T1000 (cell line): ENCODE results near the gene CHEK1.

Experiments used
- DNase-seq: peaks from one replicate; lab custom pipeline; 2025; ENCODE audit warnings: mixed read lengths; lab: John Stamatoyannopoulos, UW

The CHEK1 gene

GRCh38 chr11:125626288-125626950, 1.5 kb downstream of the CHEK1 start:
- no peak for DNase-seq

GRCh38 chr11:125627236-125627910, 2.4 kb downstream of the CHEK1 start:
- no peak for DNase-seq

- no peak for DNase-seq
Measured at GRCh38 chr11:125637840-125638239, 12.9 kb downstream of the CHEK1 start.

- no peak for DNase-seq
Measured at GRCh38 chr11:125638315-125638714, 13.4 kb downstream of the CHEK1 start.

GRCh38 chr11:125645871-125646270, 20.9 kb downstream of the CHEK1 start:
- DNase-seq, result no peak

- DNase-seq, result no peak
Measured at GRCh38 chr11:125649465-125650166, 24.7 kb downstream of the CHEK1 start.

GRCh38 chr11:125662689-125663088, 37.7 kb downstream of the CHEK1 start:
- DNase-seq, result no peak

- no peak for DNase-seq
Measured at GRCh38 chr11:125663910-125664309, 38.9 kb downstream of the CHEK1 start.

GRCh38 chr11:125667151-125667550, 42.2 kb downstream of the CHEK1 start:
- DNase-seq, result no peak

- no peak for DNase-seq
Measured at GRCh38 chr11:125670172-125670571, 45.2 kb downstream of the CHEK1 start.

GRCh38 chr11:125671561-125671960, 46.6 kb downstream of the CHEK1 start:
- DNase-seq, result no peak

- no peak for DNase-seq
Measured at GRCh38 chr11:125674210-125674609, 49.2 kb downstream of the CHEK1 start.

GRCh38 chr11:125675196-125675595, 50.2 kb downstream of the CHEK1 start:
- DNase-seq, result no peak

- DNase-seq, result no peak
Measured at GRCh38 chr11:125679397-125679796, 54.4 kb downstream of the CHEK1 start.

- no peak for DNase-seq
Measured at GRCh38 chr11:125679837-125680236, 54.9 kb downstream of the CHEK1 start.

- DNase-seq, result no peak
Measured at GRCh38 chr11:125680747-125681146, 55.8 kb downstream of the CHEK1 start, which contains the start of gene ACRV1. TSS of gene ACRV1 (minus strand) at chr11:125680847. CDS start at chr11:125680780, 67 bp downstream.

GRCh38 chr11:125685228-125685627, 60.3 kb downstream of the CHEK1 start:
- DNase-seq, result no peak

GRCh38 chr11:125688066-125688465, 63.1 kb downstream of the CHEK1 start:
- no peak for DNase-seq

GRCh38 chr11:125688632-125689031, 63.7 kb downstream of the CHEK1 start:
- DNase-seq, result no peak

GRCh38 chr11:125689274-125689859, 64.4 kb downstream of the CHEK1 start:
- DNase-seq, result no peak

- DNase-seq, result no peak
Measured at GRCh38 chr11:125690006-125690405, 65.0 kb downstream of the CHEK1 start.

- DNase-seq, result no peak
Measured at GRCh38 chr11:125692887-125693286, 67.9 kb downstream of the CHEK1 start.

GRCh38 chr11:125694951-125695350, 70.0 kb downstream of the CHEK1 start:
- DNase-seq, result no peak
